ENCODE measurements around the gene GPHN.

DNA sequence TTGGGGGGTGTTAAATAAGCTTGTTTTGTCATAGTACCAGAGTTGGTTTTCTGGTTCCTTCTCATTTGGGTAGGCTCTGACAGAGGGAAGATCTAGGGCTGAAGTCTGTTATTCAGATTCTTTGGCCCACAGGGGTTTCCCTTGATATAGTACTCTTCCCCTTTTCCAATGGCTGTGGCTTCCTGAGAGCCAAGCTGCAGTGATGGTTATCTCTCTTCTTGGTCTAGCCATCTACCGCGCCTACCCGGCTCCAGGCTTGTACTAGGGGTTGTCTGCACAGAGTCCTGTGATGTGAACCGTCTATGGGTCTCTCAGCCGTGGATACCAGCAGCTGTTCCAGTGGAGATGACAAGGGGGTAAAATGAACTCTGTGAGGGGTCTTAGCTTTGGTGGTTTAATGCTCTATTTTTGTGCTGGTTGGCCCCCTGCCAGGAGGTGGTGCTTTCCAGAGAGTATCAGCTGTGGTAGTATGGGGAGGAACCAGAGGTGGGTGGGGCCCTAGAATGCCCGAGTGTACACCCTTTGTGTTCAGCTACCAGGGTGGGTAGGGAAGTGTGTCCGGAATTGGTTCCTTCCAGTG lies 209.7 kb downstream of the GPHN start:
- TF ChIP-seq CTCF (IDR thresholded peaks at IDR 0.05) (no peak), POLR2A (IDR thresholded peaks at IDR 0.05) (no peak)
